Tibial nerve (tissue), 4 donors: Measurements from ENCODE around the gene FGF6. TPM values are rescaled to one million over a fixed set of nuclear protein-coding genes. Genes with fewer than 3 reads are reported as not detected.
"Not testable (repeated sequence)": the region's sequence is repeated elsewhere in the genome, so short reads cannot be mapped to it uniquely, and the experiment has no call there.

Experiments used
- DNase-seq, 2 donors: peaks; one replicate each; pipeline ENCODE4 v3.0.0-alpha.2; 2019; ENCODE audit warnings: low spot score in 2 of 2
- H3K27ac ChIP-seq, 4 donors: fragments of 200-600 bp; sonication (generic) in 3 of 4; one replicate each; pipeline ENCODE4 v1.5.1; 2017 to 2019; ENCODE audit warnings: mild to moderate bottlenecking in 1 of 4
- H3K27me3 ChIP-seq, 2 donors: fragments of 200-600 bp; sonication (generic) in 1 of 2; one replicate each; pipeline versions ENCODE4 v1.5.1 to v1.6.0; 2017 to 2019
- H3K36me3 ChIP-seq, 3 donors: fragments of 200-600 bp; sonication (generic); one replicate each; pipeline ENCODE4 v1.5.1; 2018 to 2019
- H3K4me1 ChIP-seq, 4 donors: fragments of 200-600 bp; sonication (generic) in 3 of 4; one replicate each; pipeline ENCODE4 v1.5.1; 2017 to 2019
- H3K4me3 ChIP-seq, 4 donors: fragments of 200-600 bp; sonication (generic) in 3 of 4; one replicate each; pipeline ENCODE4 v1.5.1; 2017 to 2019; ENCODE audit warnings: mild to moderate bottlenecking in 1 of 4, moderate library complexity in 1 of 4
- H3K9me3 ChIP-seq, 4 donors: fragments of 200-600 bp; sonication (generic) in 3 of 4; one replicate each; pipeline ENCODE4 v1.5.1; 2017 to 2019
- EP300 ChIP-seq, 2 donors: sonication (generic); formaldehyde crosslinking; IDR thresholded peaks; one replicate each; pipeline ENCODE4 v1.6.1; 2017; ENCODE audit warnings: antibody characterized with exemption in 2 of 2, mild to moderate bottlenecking in 1 of 2
- POLR2A ChIP-seq, 2 donors: fragments of 450-650 bp; IDR thresholded peaks; one replicate each; pipeline ENCODE4 v1.6.1; 2017; ENCODE audit warnings: antibody characterized with exemption in 2 of 2, mild to moderate bottlenecking in 2 of 2, moderate library complexity in 2 of 2
- WGBS, 2 donors: methylation state at CpG; one replicate each; pipeline ENCODE4 v1.1.5; 2018; 5-methylcytosine and 5-hydroxymethylcytosine counted together
- total RNA-seq, 4 donors: library from RNA; depleted of rRNA; stranded (reverse); fragments of >200 nt; gene quantifications; one replicate each; pipeline ENCODE4 v1.1.0, GENCODE V29; 2016
- TF ChIP-seq, protein P1 (sequence below), 5 experiments: fragments of 200-600 bp in 3 of 5; fragments of 450-650 bp in 2 of 5; sonication (generic) in 3 of 5; IDR thresholded peaks; one replicate each; pipeline ENCODE4 v1.5.1; 2016 to 2019; ENCODE audit warnings: antibody characterized with exemption in 5 of 5, mild to moderate bottlenecking in 3 of 5, moderate library complexity in 2 of 5

FGF6 gene
- total RNA-seq, 4 donors from 2014 or later = not detected

DNA sequence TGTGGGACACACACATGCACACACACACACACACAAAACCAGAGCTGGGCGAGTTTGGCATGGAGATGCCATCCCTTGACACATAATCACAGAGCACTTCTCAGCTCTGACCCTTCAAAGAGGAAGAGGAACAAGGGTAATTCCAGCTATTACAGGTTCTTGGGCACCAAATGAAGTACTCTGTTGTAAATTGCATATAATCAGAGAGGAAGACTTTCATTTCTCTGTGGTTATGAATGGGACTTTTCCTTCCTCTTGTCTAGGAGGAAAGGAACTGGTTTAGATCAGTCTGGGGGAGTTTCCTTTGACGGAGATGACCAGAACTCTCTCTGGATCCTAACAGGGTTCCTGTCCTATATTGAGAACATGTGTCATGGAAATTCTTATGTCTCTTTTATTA, 26.4 kb upstream of the FGF6 start:
- no peak overlapping the region for H3K27ac ChIP-seq
- H3K4me3 ChIP-seq = no peak overlapping the region
- TF ChIP-seq, protein P1, sequence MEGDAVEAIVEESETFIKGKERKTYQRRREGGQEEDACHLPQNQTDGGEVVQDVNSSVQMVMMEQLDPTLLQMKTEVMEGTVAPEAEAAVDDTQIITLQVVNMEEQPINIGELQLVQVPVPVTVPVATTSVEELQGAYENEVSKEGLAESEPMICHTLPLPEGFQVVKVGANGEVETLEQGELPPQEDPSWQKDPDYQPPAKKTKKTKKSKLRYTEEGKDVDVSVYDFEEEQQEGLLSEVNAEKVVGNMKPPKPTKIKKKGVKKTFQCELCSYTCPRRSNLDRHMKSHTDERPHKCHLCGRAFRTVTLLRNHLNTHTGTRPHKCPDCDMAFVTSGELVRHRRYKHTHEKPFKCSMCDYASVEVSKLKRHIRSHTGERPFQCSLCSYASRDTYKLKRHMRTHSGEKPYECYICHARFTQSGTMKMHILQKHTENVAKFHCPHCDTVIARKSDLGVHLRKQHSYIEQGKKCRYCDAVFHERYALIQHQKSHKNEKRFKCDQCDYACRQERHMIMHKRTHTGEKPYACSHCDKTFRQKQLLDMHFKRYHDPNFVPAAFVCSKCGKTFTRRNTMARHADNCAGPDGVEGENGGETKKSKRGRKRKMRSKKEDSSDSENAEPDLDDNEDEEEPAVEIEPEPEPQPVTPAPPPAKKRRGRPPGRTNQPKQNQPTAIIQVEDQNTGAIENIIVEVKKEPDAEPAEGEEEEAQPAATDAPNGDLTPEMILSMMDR (IDR thresholded peaks at IDR 0.05) = no peak
- TF ChIP-seq EP300 (IDR thresholded peaks at IDR 0.05) (no peak), POLR2A (IDR thresholded peaks at IDR 0.05) (no peak)
- no peaks in the 10 kb centered on the region for H3K36me3 ChIP-seq
- 58 to 73% methylated on average over 2 of the region's 2 CpGs for WGBS, 2 donors
- H3K27me3 ChIP-seq = no peaks in the 10 kb centered on the region
- no peaks in the 10 kb centered on the region for H3K4me1 ChIP-seq
- no peaks in the 10 kb centered on the region for H3K9me3 ChIP-seq
- no peak for DNase-seq

DNA sequence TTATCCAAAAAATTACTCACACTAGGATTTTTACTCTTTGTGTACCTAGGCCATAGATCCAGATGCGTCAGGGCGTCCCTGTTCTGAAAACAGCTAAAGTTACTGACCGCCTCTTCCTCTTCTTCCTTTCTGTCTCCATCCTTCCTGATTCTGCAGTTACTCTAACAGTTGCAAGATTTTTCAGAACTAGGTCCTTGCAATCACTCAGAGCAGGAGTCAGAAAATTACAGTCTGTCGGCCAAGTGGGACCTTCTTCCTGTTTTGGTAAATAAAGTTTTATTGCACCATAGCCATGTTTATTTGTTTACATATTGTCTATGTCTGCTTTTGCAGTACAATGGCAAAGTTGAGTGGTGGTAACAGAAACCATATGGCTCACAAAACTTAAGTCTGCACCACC, 25.6 kb upstream of the FGF6 start:
- Histone ChIP-seq H3K27ac (no peak overlapping the region), H3K36me3 (no peaks in the 10 kb centered on the region), H3K4me3 (no peak overlapping the region), H3K27me3 (no peaks in the 10 kb centered on the region), H3K4me1 (no peaks in the 10 kb centered on the region), H3K9me3 (no peaks in the 10 kb centered on the region)
- DNase-seq = no peak
- 74 to 79% methylated on average over 4 of the region's 4 CpGs for WGBS, 2 donors
- TF ChIP-seq POLR2A (IDR thresholded peaks at IDR 0.05) = no peak
- TF ChIP-seq EP300 (IDR thresholded peaks at IDR 0.05) = no peak
- TF ChIP-seq, protein P1 (IDR thresholded peaks at IDR 0.05) = no peak

DNA sequence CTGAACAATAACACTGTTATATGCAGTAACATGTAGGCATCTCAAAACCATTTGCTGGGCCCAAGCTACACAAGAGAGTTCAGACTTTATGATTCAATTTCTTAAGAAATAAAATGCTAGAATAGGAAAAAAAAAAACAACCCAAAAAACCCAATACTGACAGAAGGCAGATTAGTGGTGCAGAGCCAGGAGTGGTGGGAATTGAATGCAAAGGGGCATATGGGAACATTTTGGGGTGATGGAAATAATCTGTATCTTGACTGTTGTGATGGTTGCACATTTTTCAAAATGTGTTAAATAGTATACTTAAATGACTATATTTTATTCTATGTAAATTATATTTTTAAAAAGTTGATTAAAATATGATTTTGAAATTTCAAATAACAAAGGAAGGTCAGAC, 23.4 kb upstream of the FGF6 start:
- no peak for DNase-seq
- Histone ChIP-seq H3K9me3 (no peaks in the 10 kb centered on the region), H3K4me1 (no peaks in the 10 kb centered on the region), H3K27ac (no peak overlapping the region), H3K4me3 (no peak overlapping the region), H3K36me3 (no peaks in the 10 kb centered on the region), H3K27me3 (no peaks in the 10 kb centered on the region)
- TF ChIP-seq, protein P1 (IDR thresholded peaks at IDR 0.05) = no peak
- TF ChIP-seq POLR2A (IDR thresholded peaks at IDR 0.05) = no peak
- no peak for TF ChIP-seq EP300 (IDR thresholded peaks at IDR 0.05)

DNA sequence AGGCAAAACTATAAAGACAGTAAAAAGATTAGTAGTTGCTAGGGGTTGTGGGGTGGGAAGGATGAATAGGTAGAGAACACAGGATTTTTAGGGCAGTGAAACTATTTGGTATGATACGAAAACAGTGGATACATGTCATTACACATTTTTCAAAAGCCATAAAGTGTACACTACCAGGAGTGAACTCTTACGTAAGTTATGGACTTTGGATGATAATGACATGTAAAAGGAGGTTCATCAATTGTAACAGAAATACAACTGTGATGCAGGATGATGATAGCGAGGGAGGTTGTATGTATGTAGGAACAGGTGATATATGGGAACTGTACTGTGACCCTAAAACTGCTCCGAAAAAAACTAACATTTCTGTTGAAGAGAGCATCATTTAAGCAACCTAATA, 15.1 kb upstream of the FGF6 start:
- no peak for DNase-seq
- Histone ChIP-seq H3K36me3 (no peaks in the 10 kb centered on the region), H3K9me3 (no peaks in the 10 kb centered on the region), H3K4me1 (no peaks in the 10 kb centered on the region), H3K27me3 (no peaks in the 10 kb centered on the region), H3K4me3 (no peak overlapping the region), H3K27ac (no peak overlapping the region)
- WGBS, 2 donors = 92% methylated on average over 4 of the region's 4 CpGs
- TF ChIP-seq EP300 (IDR thresholded peaks at IDR 0.05) = no peak
- no peak for TF ChIP-seq POLR2A (IDR thresholded peaks at IDR 0.05)
- TF ChIP-seq, protein P1 (IDR thresholded peaks at IDR 0.05) = no peak

DNA sequence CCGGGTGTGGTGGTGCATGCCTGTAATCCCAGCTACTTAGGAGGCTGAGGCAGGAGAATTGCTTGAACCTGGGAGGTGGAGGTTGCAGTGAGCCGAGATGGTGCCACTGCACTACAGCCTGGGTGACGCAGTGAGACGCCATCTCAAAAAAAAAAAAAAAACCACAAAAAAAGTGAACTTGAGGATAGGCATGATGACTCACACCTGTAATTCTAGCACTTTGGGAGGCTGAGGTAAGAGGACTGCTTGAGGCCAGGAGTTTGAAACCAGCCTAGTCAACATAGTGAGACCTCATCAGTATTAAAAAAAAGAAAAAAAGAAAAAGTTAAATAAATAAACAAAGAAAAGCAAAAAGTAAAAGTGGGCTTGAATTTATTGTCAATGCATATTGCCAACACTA, 10.2 kb upstream of the FGF6 start:
- peaks cover 0 to 15% (median 1%) of the 10 kb centered on the region in 4 donors for H3K9me3 ChIP-seq
- not testable (repeated sequence) for H3K36me3 ChIP-seq, H3K4me3 ChIP-seq, H3K27me3 ChIP-seq, H3K27ac ChIP-seq, H3K4me1 ChIP-seq, DNase-seq
- WGBS, 2 donors = 93 to 94% methylated on average over 4 of the region's 4 CpGs

DNA sequence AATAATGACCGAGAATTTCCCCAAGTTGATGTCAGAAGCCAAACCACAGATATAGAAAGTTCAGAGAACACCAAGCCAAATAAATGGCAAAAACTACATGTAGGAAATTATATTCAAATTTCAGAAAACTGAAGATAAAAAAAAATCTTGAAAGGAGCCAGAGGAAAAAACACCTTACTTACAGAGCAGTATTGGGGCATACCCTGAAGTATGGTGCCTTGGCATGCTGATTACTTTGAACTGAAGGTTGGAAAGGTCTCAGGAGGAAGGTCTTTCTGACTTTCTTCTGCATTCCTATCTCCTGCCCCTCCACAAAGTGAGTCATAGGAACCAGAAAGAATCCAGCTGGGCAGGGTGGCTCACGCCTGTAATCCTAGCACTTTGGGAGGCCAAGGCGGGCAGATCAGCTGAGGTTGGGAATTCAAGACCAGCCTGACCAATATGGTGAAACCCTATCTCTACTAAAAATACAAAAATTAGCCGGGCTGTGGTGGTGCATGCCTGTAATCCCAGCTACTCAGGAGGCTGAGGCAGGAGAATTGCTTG, 8.8 kb upstream of the FGF6 start:
- H3K4me1 ChIP-seq = no peaks in the 10 kb centered on the region
- no peaks in the 10 kb centered on the region for H3K36me3 ChIP-seq
- no peak overlapping the region for H3K27ac ChIP-seq
- no peaks in the 10 kb centered on the region for H3K27me3 ChIP-seq
- peaks cover 0 to 15% (median 1%) of the 10 kb centered on the region in 4 donors for H3K9me3 ChIP-seq
- 79 to 83% methylated on average over 4 of the region's 4 CpGs for WGBS, 2 donors
- TF ChIP-seq POLR2A (IDR thresholded peaks at IDR 0.05) (no peak), EP300 (IDR thresholded peaks at IDR 0.05) (no peak)
- TF ChIP-seq, protein P1 (IDR thresholded peaks at IDR 0.05) = no peak
- no peak overlapping the region for H3K4me3 ChIP-seq
- no peak for DNase-seq
